Measurements from ENCODE around the gene RARRES2. TPM values are rescaled to one million over a fixed set of nuclear protein-coding genes. Genes with fewer than 3 reads are reported as not detected.

The RARRES2 gene
- polyA plus RNA-seq, 1 of the 3 experiments (the other 2 are of a cell fraction) = 0.43 TPM

DNA sequence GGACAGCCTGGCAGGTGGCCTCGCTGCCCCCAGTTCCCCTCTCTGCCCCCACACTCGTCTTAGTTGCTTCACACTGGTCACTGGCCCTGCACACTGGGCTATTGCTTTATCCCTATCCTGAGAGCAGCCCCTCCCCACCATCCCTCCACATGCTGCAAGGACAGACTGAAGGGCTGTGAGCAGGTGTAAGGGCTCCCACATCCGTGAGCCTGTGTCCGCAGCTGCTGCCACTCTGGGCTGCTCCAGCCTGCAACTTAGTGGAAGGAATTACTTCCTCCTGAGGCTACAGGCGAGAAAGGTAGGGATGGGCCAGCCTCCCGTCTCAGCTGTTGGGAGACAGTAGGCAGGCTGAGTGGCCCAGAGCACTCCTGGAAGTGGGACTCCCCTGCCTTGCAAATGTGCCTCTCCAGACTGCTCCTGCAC lies 3.8 kb downstream of the RARRES2 start:
- no peak overlapping the region for H3K9ac ChIP-seq
- ChIA-PET POLR2A (no interaction called here), CTCF (interaction anchor here (0.9 to 1.2 kb wide), 4 partner anchors 9 to 29 kb away, joined by 3 to 5 read pairs (median 4); partner anchors contain the start of gene ACTR3C)
- no peak overlapping the region for H2AFZ ChIP-seq (ENCODE audit: low read depth)
- no peak for DNase-seq
- TF ChIP-seq SIN3A (IDR thresholded peaks at IDR 0.05; ENCODE audit: borderline replicate concordance, low read depth, low read length) (no peak), CHD2 (IDR thresholded peaks at IDR 0.05; ENCODE audit: low read length, partially characterized antibody) (no peak), NRF1 (IDR thresholded peaks at IDR 0.05; ENCODE audit: low read depth, low read length) (no peak), RCOR1 (IDR thresholded peaks at IDR 0.05; ENCODE audit: low read length) (no peak), SMC3 (IDR thresholded peaks at IDR 0.05; ENCODE audit: low read depth, low read length) (no peak), YY1 (IDR thresholded peaks at IDR 0.05; ENCODE audit: low read depth) (no peak), JUND (IDR thresholded peaks at IDR 0.05) (no peak), MEF2A (IDR thresholded peaks at IDR 0.05; ENCODE audit: borderline replicate concordance, low read depth) (no peak), NFIC (IDR thresholded peaks at IDR 0.05; ENCODE audit: borderline replicate concordance) (no peak), TEAD4 (IDR thresholded peaks at IDR 0.05; ENCODE audit: borderline replicate concordance, insufficient read depth) (no peak), GABPA (IDR thresholded peaks at IDR 0.05; ENCODE audit: low read depth) (no peak), FOXM1 (IDR thresholded peaks at IDR 0.05; ENCODE audit: low read depth) (no peak)
- TF ChIP-seq, protein P1, sequence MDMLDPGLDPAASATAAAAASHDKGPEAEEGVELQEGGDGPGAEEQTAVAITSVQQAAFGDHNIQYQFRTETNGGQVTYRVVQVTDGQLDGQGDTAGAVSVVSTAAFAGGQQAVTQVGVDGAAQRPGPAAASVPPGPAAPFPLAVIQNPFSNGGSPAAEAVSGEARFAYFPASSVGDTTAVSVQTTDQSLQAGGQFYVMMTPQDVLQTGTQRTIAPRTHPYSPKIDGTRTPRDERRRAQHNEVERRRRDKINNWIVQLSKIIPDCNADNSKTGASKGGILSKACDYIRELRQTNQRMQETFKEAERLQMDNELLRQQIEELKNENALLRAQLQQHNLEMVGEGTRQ (IDR thresholded peaks at IDR 0.05; ENCODE audit: borderline replicate concordance, low read depth, low read length) = no peak
- TF ChIP-seq, protein P2, sequence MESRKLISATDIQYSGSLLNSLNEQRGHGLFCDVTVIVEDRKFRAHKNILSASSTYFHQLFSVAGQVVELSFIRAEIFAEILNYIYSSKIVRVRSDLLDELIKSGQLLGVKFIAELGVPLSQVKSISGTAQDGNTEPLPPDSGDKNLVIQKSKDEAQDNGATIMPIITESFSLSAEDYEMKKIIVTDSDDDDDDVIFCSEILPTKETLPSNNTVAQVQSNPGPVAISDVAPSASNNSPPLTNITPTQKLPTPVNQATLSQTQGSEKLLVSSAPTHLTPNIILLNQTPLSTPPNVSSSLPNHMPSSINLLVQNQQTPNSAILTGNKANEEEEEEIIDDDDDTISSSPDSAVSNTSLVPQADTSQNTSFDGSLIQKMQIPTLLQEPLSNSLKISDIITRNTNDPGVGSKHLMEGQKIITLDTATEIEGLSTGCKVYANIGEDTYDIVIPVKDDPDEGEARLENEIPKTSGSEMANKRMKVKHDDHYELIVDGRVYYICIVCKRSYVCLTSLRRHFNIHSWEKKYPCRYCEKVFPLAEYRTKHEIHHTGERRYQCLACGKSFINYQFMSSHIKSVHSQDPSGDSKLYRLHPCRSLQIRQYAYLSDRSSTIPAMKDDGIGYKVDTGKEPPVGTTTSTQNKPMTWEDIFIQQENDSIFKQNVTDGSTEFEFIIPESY (IDR thresholded peaks at IDR 0.05; ENCODE audit: borderline replicate concordance, low read depth) = no peak
- peaks cover 8% of the 10 kb centered on the region; the same call in 1 of the 2 replicates for H3K27me3 ChIP-seq (ENCODE audit: insufficient read depth)
- H3K4me2 ChIP-seq = no peak overlapping the region
- no peaks in the 10 kb centered on the region for H3K36me3 ChIP-seq (replicated peaks in 1 of 2; ENCODE audit: control insufficient read depth in 1 of 2, insufficient read depth in 2 of 2, low read length in 1 of 2)
- H3K9me3 ChIP-seq = no peaks in the 10 kb centered on the region
- no peaks in the 10 kb centered on the region; a peak in 1 of 4 replicates for H3K4me1 ChIP-seq (ENCODE audit: control insufficient read depth in 1 of 2, insufficient read depth in 2 of 2, low read depth in 1 of 2, low read length in 1 of 2)
- H3K9me2 ChIP-seq = no peaks in the 10 kb centered on the region
- H3K79me2 ChIP-seq (ENCODE audit: insufficient read depth) = no peaks in the 10 kb centered on the region
- H3F3A ChIP-seq (replicated peaks; ENCODE audit: insufficient read depth) = no peaks in the 10 kb centered on the region
- no peak overlapping the region for H3K4me3 ChIP-seq (ENCODE audit: low read depth in 2 of 2, low read length in 1 of 2)
- 73% methylated on average over 6 of the region's 6 CpGs for WGBS (ENCODE audit: low lambda C conversion rate)
- H3K27ac ChIP-seq (ENCODE audit: low read depth in 2 of 2, low read length in 1 of 2) = no peak overlapping the region
- no peaks in the 10 kb centered on the region for H4K20me1 ChIP-seq (ENCODE audit: insufficient read depth)

DNA sequence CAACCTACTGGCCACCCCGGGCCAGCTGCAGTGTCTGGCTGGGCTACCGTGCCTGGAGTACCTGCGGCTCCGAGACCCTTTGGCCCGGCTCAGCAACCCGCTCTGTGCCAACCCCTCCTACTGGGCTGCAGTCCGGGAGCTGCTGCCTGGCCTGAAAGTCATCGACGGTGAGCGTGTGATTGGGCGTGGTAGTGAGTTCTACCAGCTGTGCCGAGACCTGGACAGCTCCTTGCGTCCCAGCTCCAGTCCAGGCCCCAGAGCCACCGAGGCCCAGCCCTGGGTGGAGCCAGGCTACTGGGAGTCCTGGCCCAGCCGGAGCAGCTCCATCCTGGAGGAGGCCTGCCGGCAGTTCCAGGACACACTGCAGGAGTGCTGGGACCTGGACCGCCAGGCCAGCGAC lies 4.2 kb downstream of the RARRES2 start:
- Histone ChIP-seq H3F3A (replicated peaks; ENCODE audit: insufficient read depth) (no peaks in the 10 kb centered on the region), H4K20me1 (ENCODE audit: insufficient read depth) (no peaks in the 10 kb centered on the region), H3K4me1 (ENCODE audit: control insufficient read depth in 1 of 2, insufficient read depth in 2 of 2, low read depth in 1 of 2, low read length in 1 of 2) (no peaks in the 10 kb centered on the region; a peak in 1 of 4 replicates), H3K4me3 (ENCODE audit: low read depth in 2 of 2, low read length in 1 of 2) (no peak overlapping the region), H3K27ac (ENCODE audit: low read depth in 2 of 2, low read length in 1 of 2) (no peak overlapping the region), H3K9ac (no peak overlapping the region), H3K9me2 (no peaks in the 10 kb centered on the region), H3K36me3 (replicated peaks in 1 of 2; ENCODE audit: control insufficient read depth in 1 of 2, insufficient read depth in 2 of 2, low read length in 1 of 2) (no peaks in the 10 kb centered on the region), H3K79me2 (ENCODE audit: insufficient read depth) (no peaks in the 10 kb centered on the region), H2AFZ (ENCODE audit: low read depth) (no peak overlapping the region), H3K27me3 (ENCODE audit: insufficient read depth) (peaks cover 5% of the 10 kb centered on the region; the same call in 1 of the 2 replicates), H3K4me2 (no peak overlapping the region), H3K9me3 (no peaks in the 10 kb centered on the region)
- no peak for DNase-seq
- TF ChIP-seq SIN3A (IDR thresholded peaks at IDR 0.05; ENCODE audit: borderline replicate concordance, low read depth, low read length) (no peak), GATA2 (CRISPR knock-in tag; IDR thresholded peaks at IDR 0.05) (no peak), ELF1 (IDR thresholded peaks at IDR 0.05) (no peak), MXI1 (IDR thresholded peaks at IDR 0.05; ENCODE audit: low read depth, low read length) (no peak), FOXM1 (IDR thresholded peaks at IDR 0.05; ENCODE audit: low read depth) (no peak)
- TF ChIP-seq, protein P3, sequence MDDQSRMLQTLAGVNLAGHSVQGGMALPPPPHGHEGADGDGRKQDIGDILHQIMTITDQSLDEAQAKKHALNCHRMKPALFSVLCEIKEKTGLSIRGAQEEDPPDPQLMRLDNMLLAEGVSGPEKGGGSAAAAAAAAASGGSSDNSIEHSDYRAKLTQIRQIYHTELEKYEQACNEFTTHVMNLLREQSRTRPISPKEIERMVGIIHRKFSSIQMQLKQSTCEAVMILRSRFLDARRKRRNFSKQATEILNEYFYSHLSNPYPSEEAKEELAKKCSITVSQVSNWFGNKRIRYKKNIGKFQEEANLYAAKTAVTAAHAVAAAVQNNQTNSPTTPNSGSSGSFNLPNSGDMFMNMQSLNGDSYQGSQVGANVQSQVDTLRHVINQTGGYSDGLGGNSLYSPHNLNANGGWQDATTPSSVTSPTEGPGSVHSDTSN (IDR thresholded peaks at IDR 0.05) = no peak
- ChIA-PET POLR2A (no interaction called here), CTCF (interaction anchor here (0.9 kb wide), 1 partner anchor 13 kb away, joined by 3 read pairs; the partner anchor contains the start of gene ACTR3C)
- WGBS (ENCODE audit: low lambda C conversion rate) = 92% methylated on average over 17 of the region's 18 CpGs

All from SK-N-SH (cell line).